HL-60 (cell line): ENCODE results near the gene LYPD1.

ENCODE experiments used
- CTCF ChIP-seq: IDR thresholded peaks from one replicate; pipeline ENCODE4 v1.5.1; 2011; ENCODE audit warnings: low read length, control low read depth, inconsistent platforms; ENCODE audit not compliant: insufficient read depth
- GABPA ChIP-seq: IDR thresholded peaks from 2 replicates; pipeline ENCODE4 v1.6.1; 2012; ENCODE audit warnings: low read depth
- SPI1 ChIP-seq: IDR thresholded peaks from 2 replicates; pipeline ENCODE4 v1.6.1; 2012; ENCODE audit warnings: low read depth, mild to moderate bottlenecking, borderline replicate concordance

DNA sequence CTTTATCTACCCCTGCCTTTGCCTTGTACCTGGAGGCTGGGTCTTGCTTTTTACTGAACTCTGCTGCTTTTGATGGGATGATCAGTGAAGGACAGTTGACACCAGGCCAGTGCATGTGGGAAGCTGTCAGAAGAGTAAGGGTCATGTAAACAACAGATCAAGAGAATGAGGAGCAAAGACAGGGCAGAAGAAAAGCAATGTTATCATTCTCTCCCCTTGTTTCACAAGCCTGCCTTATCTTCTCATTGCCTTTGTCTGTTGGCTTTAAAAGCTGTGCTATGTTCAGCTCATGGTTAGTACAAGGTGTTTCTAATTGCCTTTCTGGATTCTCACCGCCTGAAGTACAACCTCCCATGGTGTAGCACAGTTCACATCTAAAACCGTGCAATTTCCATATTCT is 27.6 kb downstream of the LYPD1 start:
- TF ChIP-seq CTCF (no peak), GABPA (no peak), SPI1 (no peak)
